NCI-H526 treated with DMSO at 0.1 percent for 48 hours (cell line): ENCODE results near the gene OGDH.

Source experiments
- DNase-seq: peaks from one replicate; lab custom pipeline; 2025; lab: John Stamatoyannopoulos, UW

OGDH gene

DNA sequence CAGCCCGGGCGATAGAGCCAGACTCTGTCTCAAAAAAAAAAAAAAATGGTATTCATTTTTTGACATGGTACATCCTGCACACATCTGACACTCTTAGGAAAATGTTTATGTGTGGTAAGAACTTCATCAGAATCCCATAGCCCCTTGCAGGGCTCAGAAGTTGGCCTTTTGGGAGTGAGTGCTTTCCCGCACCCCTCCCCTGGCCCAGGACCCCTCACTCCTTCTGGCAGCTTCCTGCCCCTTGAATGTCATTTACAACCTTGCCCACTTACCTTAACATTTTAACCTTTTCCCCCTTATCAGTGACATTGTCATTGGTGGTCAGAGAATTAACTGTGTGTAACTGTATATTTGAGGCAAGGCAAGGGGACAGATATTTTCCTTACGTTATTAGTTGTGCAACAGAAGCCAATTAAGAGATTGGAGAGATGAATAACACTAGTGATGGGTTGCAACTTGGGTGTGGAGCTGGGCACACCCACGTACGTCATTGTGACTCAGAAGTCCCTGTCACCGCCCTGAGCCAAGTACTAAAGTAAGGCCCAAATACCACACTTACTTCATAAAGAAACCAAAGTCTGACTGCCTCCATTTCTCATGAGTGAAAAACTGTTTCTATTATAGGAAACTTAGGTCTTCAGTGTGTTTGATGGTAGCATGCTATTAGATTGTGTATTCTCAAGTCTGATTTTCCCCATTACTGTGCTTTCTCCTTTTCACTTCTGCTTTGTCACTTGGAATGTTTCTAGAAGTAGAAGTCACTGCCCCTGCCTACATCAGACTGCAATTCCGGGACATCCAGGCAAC is 31.6 kb downstream of the OGDH start:
- no peak for DNase-seq

DNA sequence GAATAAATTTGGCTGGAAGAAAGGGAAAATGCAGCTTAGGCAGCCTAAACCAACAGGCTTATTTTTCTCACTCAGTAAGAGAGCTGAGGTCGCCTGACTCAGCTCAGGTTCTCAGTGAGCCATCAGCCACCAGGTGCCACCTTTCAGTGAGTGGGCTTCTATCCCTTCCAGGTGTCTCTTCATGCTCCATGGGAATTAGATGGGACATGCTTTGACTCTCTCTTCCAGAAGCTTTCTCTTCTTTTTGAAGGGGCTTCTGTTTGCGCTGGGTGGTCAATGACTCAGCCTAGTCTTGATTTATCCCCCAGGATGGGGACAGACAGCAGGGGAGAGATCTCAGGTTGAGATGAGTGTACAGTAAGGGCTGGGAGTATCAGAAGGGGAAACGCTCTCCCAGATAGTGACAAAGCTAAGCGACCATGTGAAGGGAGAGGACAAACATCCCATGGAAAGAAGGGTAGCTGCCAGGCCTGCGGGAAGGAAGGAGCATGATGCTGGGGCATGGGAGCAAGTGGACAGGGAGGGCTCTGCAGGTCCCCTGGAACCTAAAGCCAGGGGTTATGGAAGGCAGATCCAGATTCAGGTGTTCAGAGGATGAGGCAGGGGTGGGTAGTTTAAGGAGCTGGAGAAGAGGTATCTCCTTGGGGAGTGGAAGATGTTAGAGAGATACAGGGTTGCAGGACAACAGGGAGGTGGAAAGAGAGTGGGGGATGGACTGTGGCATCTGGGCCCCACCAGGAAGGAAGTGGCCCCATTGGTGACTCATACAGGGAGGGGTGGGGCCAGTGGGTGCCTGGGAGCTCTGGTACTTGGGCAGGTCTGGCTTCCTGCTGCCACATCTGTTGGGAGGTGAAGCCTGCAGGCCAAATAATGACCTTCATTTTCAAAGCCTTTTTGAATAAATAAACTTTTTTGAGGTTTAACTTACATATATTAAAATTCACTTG is 32.5 kb downstream of the OGDH start:
- DNase-seq, result no peak

DNA sequence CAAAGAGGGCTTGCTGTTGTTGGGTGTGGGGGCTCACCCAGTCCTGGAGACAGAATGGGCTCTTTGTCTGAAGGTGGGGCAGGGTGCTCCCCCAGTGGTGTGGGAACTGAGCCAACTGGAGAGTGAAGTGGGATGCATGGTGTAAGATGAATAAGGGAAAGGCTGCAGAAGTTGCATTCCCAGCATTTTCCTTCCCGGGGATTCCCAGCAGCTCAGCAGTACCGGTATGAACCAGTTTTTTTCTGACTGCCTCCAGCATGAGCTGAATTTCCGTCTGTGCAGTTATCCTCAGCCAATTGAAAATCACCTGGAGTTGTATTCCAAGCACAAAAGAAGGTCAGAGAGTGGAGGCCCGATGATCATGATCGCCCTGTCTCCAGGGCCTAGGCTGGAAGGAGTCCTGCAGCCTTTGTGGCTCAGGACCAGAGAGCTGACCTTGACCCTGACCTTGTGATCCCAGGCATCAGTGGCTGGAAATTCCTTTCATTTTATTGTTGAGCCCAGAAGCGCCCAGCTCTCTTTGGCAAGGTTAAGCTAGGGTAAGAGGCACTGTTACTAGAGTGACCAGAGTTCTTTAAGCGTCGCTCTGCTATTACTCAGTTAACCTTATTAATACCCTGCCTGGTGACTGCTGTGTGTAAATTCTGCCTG is 33.4 kb downstream of the OGDH start:
- no peak for DNase-seq

DNA sequence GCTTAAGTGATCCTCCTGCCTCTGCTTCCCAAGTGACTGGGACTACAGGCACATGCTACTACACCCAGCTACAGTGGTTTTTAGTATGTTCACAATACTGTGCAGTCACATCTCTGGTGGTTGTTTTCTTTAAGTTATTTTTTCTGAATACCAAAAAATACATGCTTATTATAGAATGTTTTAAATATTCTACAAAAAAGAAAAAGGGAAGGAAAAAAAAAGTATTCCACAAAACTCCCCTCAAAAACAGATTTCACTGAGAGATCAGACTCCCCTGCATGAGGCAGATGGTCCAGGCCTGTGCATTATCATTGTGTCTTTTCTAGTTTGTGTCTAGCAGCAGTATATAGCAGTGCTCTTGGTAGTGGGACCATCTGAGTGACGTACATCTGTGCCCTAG is 36.8 kb downstream of the OGDH start:
- DNase-seq, result no peak

DNA sequence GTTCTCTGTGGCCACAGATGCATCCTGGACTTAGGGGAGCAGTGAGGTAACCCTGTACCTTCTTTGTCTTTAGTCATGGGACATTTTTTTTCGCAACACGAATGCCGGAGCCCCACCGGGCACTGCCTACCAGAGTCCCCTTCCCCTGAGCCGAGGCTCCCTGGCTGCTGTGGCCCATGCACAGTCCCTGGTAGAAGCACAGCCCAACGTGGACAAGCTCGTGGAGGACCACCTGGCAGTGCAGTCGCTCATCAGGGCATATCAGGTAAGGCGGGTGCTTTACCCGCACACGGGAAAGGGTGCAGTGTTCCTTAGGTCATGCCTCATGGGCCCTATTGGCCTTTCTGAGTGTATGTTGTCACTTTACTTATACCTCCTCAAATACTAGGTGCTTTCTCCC is 38.8 kb downstream of the OGDH start:
- DNase-seq, result no peak

DNA sequence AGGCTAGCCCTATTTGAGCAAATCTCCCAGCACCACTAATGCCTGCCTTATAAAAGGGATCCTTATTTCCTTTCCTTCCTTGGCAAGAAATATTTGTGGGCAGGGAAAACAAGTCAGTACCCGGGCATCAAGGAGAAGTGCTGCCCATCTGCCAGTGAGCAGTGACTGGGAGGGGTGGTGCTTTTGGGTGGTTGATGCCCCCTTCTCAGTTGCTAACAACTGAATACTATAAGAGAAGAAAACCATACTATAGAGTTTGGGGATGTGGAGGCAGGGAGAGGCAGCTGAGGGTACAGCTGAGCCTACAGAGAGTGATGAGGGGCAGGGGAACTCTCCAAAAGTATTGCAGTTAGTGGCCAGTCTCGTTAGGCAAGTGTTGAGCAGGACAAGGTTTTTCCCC is 39.3 kb downstream of the OGDH start:
- no peak for DNase-seq

DNA sequence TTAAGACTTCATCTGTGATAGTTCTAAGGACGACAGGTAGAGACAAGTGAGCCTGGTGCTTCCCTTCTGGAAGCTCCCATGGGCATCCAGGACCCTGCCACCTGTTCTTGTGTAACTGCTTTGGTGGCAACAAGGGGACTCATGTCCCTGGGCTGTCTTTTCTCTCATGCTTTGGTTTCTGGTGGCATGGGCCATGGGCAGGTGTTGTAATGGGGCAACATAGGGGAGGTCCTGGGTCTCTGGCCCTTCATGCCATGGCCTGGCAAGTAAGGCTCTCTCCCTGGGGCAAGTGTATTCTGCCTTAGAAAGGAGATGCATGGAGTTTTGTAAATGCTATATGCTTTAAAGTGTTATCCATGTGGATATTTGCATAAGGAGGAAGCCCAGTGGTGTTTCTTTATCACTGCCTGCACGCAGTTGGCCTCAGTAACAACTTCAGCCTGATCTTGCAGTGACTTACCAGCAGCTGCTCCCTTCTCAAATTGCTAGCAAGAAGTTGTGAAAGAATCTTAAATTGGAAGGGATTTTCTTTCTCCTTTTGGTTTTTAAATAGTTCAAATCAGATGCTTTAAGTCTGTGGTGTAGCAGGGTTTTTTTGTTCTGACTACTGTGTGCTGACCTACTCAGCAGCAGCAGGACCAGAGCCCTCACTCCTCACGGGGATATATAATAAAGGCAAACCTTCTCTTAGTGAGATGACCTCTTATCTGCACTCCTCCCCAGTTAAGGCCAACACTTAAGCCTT is 39.9 kb downstream of the OGDH start:
- DNase-seq, result no peak

DNA sequence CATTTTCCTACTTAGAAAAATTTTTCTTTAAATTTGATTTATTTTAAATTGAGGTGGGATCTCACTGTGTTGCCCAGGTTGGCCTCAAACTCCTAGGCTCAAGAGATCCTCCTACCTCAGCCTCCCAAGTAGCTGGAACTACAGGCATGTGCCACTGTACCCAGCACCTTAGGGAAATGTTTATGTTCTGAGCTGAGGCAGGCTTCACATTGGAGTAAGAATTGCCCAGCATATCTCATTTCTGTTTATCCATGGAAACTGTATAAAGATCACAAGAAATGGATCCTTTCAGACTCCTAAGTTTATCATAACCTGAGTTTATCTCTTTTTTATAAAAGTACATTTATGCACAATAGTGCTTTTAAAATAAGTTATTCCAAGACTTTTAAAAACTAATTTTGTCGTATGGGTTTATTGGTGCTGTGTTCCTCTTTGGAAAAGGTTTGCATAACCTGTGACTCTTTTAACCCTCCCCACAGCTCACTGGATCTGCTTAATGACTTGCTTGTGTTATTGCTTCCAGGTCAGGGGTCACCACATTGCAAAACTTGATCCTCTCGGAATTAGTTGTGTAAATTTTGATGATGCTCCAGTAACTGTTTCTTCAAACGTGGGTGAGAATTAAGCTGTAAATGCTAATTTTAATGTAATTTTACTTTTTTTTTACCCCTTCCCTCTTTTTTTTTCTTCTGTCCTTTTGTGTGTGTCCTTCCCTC is 40.7 kb downstream of the OGDH start:
- no peak for DNase-seq

DNA sequence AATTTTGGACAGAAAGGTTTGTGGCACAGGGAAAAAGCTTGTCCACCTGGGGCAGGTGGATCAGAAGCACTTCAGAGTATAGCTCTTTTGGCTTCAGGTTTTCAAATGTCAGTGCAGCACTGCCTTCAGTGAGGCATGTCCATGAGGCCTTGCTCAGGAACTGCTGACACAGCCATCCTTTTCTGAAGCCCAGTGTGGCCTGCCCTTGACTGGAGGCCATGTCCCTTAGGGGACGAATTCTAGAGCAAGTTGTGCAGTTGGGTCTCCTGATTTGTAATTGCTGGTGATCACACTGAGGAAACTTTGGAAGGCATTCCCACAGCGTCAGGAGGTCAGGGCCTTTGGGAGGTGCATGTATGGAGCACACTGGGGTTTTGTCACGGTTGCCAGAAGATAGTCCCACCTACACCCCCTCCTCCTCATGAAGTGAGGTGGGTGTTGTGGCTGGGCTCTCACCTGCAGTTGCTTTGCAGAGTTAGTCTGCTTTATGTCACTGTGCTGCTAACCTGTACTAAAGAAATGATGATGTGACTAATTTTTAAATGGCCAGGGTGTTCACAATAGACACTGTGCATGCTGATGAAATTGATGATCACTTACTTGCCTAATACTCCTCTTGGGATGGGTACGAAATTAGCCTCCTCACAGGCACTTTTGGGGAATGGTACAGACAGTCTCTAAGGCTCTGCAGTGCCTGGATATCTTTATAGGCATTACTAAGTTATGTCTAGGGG is 41.7 kb downstream of the OGDH start:
- DNase-seq, result no peak

DNA sequence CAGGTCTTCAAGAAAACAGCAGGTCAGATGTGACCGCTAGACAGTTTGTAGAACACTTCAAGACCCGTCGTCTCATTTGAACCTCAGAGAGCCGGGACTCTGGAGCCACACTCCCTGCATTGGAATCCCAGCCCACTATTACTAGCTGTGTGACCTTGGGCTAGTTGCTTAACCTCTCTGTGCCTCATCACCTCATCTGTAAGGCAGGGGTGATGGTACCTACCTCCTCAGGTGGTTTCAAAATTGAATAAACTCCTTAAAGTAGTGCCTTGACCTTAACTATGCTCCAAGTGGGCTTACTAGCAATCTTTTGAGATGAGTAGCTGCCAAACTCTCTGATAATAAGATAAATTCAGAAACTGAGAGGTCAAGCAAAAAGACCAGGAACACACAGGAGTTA is 43.8 kb downstream of the OGDH start:
- no peak for DNase-seq

DNA sequence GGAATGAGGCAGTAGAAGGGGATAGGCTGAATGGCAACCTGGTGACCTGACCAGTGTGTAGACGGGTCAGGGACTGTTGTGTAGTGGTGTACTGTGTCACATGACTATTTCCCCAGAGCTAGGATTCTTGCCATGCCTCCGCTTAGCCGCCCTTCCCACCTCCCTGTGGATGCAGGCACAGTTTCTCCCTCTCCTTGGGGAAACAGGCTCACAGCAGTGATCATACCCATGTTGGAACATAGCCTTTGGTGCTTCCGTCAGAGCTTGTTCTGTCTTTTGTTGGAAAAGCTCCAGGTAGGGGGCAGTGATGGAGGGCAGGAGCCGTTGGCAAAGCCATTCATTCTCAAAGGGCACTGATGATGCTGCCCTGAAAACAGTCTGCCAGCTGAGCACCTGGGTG is 44.3 kb downstream of the OGDH start:
- DNase-seq, result no peak

DNA sequence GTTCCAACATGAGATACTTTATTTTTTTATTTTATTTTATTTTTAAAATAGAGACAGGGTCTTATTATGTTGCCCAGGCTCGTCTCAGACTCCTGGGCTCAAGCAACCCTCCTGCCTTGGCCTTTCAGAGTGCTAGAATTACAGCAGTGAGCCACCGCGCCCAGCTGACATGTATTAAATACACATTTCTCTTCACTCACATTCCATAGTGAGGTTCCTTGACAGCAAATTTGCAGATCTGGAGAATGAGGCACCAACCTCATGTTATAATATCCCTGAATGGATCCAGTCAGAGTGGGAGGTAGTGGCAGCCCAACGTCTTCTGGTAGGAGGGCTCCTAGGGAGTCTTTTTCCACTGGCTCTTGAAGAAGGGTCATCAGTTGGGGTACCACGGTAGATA is 46.1 kb downstream of the OGDH start:
- DNase-seq, result no peak

DNA sequence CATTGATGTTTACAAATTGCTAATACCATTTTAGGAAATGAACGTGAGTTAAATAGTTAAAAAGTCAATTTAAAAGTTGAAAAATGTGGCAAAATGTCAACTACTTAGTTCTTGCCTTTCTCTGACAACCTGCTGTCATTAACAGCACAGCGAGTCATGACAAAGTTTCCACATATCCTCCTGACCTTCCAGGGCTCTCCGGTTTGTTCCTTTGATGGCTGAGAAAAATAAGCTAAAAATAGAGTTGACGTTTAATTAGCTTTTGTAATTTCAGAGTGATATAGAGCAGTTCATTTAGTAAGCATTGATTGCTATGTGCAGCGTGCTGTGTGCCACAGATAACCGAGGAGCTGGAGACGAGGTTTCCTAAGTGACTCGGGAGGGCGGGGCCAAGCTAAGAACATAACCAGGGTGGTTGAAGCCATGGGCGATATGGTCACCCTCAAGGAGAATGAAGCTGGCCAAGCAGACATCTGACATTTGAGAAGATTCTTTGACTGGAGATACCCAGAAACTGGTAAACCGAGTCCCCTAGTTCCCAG is 47.9 kb downstream of the OGDH start:
- no peak for DNase-seq

DNA sequence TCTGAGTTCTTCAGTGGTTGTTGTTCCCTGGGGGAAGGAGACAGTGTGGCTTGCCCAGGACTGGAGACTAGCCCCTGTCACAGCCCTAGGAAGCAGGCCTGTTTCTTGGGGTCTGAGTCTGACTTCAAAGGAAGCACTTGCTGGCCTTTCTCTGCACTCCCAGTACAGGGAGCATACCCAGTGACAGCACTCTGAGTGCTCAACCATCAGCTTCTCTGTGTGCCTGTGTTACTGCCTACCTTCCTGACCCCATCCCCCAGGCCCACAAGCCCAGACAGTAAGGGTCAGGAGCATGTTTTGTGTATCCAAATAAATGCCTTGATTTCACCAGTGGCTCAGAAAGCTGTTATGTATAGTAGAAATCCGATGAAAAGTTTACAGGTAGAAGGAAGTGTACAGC is 48.9 kb downstream of the OGDH start:
- DNase-seq, result no peak

DNA sequence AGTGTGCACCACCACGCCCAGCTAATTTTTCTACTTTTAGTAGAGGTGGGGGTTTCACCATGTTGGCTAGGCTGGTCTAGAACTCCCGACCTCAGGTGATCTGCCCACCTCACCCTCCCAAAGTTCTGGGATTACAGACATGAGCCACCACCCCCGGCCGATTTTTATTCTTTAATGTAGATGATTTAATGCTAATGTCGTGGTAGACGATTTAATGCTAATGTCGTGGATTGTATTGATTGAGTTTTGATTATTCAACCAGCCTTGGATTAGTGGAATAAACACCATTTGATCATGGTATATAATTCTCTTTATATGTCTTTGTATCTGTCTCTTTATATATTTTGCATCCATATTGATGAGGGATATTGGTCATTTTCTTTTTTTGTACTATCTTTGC is 52.6 kb downstream of the OGDH start:
- no peak for DNase-seq

DNA sequence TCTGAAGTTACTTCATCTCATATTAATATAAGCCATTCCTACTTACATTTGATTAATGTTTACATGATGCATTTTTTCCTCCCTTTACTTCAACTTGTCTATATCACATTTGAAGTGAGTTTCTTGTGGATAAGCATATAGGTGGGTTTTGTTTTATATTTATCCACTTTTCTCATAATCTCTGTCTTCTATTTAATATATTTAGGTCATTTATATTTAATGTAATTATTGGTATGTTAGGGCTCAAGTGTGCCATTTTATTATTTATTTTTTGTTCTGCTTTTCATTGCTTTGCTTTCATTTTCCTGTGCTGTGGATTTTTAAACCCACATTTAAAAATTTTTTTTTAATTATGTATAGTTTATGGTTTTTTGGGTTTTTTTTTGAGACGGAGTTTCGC is 54.8 kb downstream of the OGDH start:
- DNase-seq, result no peak

DNA sequence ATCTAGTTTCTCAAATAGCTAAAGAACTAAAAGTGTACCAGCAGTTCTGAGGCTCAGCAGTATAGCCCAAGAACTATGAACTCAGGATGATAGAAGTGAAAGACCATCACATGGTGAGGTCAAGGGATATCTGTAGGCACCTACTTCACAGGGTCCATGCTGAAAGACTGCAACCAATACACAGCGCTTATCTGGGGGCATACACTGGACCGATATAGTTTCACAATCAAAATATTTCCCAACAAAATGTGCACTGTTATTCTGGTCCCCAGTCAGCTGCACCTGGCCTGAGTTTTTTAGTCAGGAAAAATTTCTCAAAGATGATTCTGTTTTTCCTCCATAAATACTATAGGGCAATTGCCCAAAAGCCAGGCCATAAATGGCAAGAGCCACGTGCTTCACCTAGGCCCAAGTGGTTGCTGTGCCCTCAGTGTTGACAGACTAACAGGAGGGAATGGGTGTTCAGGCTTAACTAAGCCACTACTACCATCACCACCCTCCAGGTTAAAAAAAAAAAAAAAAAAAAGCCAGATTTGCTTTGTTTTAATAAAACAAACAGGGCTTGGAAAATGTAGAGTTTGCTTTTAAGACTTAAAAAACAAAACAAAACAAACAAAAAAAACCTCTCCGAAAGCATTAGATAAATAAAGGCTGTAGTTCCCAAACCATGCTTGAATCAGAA is 58.5 kb downstream of the OGDH start:
- DNase-seq, result no peak

DNA sequence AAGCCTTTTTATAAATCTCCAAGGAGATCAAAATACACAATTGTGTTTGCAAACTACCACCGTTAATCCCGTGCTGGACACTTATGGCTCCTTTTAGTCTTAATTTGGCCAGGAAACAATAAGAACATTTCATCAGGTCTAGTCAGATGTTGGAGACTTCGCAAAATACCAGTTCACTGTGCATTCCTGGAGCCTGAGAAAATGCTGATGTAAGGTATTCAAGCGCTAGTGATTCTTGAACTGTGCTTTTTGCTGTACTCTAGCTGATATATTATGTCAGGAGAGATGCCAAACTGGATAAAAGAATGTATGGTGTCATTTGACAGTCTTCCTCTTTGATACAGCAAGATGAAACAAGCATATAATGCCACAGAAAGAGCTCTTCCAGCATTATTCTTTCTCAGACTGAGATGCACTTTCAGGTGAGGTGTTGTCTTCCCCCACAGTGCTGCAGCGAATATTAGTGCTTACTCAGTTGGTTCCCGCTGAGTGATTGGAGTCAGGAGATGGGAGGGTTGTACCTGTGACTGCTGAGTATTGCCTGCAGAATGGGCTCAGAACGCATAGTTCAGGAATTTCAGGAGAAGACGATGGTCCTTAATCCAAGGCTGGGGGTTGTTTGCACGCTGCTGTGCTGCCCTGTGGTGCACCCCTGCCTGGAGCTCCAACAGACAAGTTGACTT is 59.2 kb downstream of the OGDH start:
- no peak for DNase-seq

DNA sequence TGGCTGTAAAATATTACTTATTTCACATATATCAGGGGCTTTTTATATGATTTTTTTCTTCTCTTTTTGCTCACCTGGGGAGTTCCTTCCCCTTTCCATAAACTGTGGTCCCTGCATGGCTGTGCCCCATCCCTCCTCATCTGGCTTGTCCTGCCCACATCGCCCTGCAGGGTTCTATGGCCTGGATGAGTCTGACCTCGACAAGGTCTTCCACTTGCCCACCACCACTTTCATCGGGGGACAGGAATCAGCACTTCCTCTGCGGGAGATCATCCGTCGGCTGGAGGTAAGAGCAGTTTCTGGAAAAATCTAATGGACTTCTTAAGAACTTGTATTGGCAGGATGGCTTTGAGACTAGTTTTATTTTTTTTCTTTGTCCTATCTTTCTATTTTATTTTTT is 60.1 kb downstream of the OGDH start:
- DNase-seq, result no peak
